HCT116 (cell line): ENCODE results near the gene AKR1B1. TPM values are rescaled to one million over a fixed set of nuclear protein-coding genes. Genes with fewer than 3 reads are reported as not detected.
A peak's percentile ranks its signal among the peaks of the same experiment; 100 is the strongest.

Experiments used
- ATAC-seq: fragments of 200-7000 bp; cut with Tn5 transposase; 2 replicates; pipeline ENCODE4 v1.9.1; 2020; ENCODE audit warnings: mild to moderate bottlenecking, moderate library complexity
- BruUV-seq: library from RNA; stranded (reverse); fragments of 400-500 nt; replicated peaks from 2 replicates; lab custom pipeline; 2021; lab: Mats Ljungman, UMichigan
- CTCF ChIA-PET: fragments of 300-600 bp; sonication (Branson Sonifier 250); formaldehyde crosslinking; loops from one replicate; lab custom pipeline; 2021; ENCODE audit warnings: antibody characterized with exemption; lab: Charles Lee
- POLR2A ChIA-PET: fragments of 300-600, 350-600 bp; sonication (Branson Sonifier 250); formaldehyde crosslinking; loops from one replicate; lab custom pipeline; 2021; ENCODE audit warnings: antibody characterized with exemption; lab: Charles Lee
- RAD21 ChIA-PET, 2 experiments: fragments of 300-600 bp; sonication (Branson Sonifier 250); formaldehyde crosslinking; loops; one replicate each; lab custom pipeline; 2023; ENCODE audit warnings: low total read pairs in 2 of 2; ENCODE audit not compliant: uncharacterized antibody in 2 of 2, unreplicated experiment in 2 of 2, low non-redundant PET in 1 of 2; lab: Charles Lee
- DNase-seq: peaks from one replicate; pipeline ENCODE4 v3.0.0-alpha.2; 2010; ENCODE audit warnings: low read depth, low spot score
- H2AFZ ChIP-seq: fragments of 200-600 bp; shearing (Covaris generic), sonication (generic); 2 replicates; pipeline ENCODE4 v1.6.1; 2017; ENCODE audit warnings: low read depth, mixed run types, mixed read lengths, antibody characterized with exemption, low read length; ENCODE audit not compliant: poor library complexity, severe bottlenecking
- H3K27ac ChIP-seq: 2 replicates; pipeline ENCODE4 v1.5.1; 2012; ENCODE audit warnings: low read depth, low read length
- H3K27me3 ChIP-seq: fragments of 200-600 bp; sonication (generic); 2 replicates; pipeline ENCODE4 v1.6.1; 2016; ENCODE audit warnings: mixed run types, low read length, mixed read lengths; ENCODE audit not compliant: insufficient read depth
- H3K36me3 ChIP-seq, 2 experiments: fragments of 200-500 bp in 1 of 2; fragments of 200-600 bp in 1 of 2; sonication (Bioruptor generic) in 1 of 2; sonication (generic) in 1 of 2; 2 replicates each; pipeline versions ENCODE4 v1.5.1 to v1.6.1; 2014 to 2016; ENCODE audit warnings: low read length in 2 of 2, inconsistent platforms in 1 of 2, mixed read lengths in 1 of 2, mixed run types in 1 of 2; ENCODE audit not compliant: insufficient read depth in 2 of 2, control insufficient read depth in 1 of 2
- H3K4me1 ChIP-seq, 2 experiments: fragments of 200-600 bp in 1 of 2; sonication (generic) in 1 of 2; 2 replicates each; pipeline versions ENCODE4 v1.5.1 to v1.6.1; 2012 to 2017; ENCODE audit warnings: low read length in 2 of 2, inconsistent platforms in 1 of 2, mild to moderate bottlenecking in 1 of 2, mixed read lengths in 1 of 2, mixed run types in 1 of 2, moderate library complexity in 1 of 2; ENCODE audit not compliant: insufficient read depth in 2 of 2, control insufficient read depth in 1 of 2
- H3K4me2 ChIP-seq: fragments of 200-600 bp; sonication (generic); 2 replicates; pipeline ENCODE4 v1.6.1; 2017; ENCODE audit warnings: mixed run types, low read length, mixed read lengths
- H3K4me3 ChIP-seq, 2 experiments: fragments of 200-600 bp in 1 of 2; sonication (generic) in 1 of 2; replicated peaks in 1 of 2; 2 replicates each; pipeline ENCODE4 v1.5.1; 2011 to 2016; ENCODE audit warnings: low read length in 2 of 2, control low read depth in 1 of 2, low read depth in 1 of 2, mild to moderate bottlenecking in 1 of 2, mixed read lengths in 1 of 2, mixed run types in 1 of 2
- H3K79me2 ChIP-seq: fragments of 200-600 bp; sonication (generic); 2 replicates; pipeline ENCODE4 v1.6.1; 2017; ENCODE audit warnings: mild to moderate bottlenecking, mixed run types, low read length, moderate library complexity, mixed read lengths; ENCODE audit not compliant: insufficient read depth
- H3K9ac ChIP-seq: fragments of 200-600 bp; sonication (generic); 2 replicates; pipeline ENCODE4 v1.6.1; 2016; ENCODE audit warnings: low read length, mixed read lengths
- H3K9me2 ChIP-seq: fragments of 200-600 bp; sonication (generic), shearing (Covaris generic); 2 replicates; pipeline ENCODE4 v1.6.1; 2017; ENCODE audit warnings: mixed run types, mild to moderate bottlenecking, moderate library complexity; ENCODE audit not compliant: insufficient read depth
- H3K9me3 ChIP-seq, 2 experiments: fragments of 200-500 bp in 1 of 2; fragments of 200-600 bp in 1 of 2; sonication (Bioruptor generic) in 1 of 2; sonication (generic) in 1 of 2; 2 replicates each; pipeline ENCODE4 v1.6.1; 2014 to 2017; ENCODE audit warnings: low read length in 2 of 2, mixed read lengths in 2 of 2, inconsistent platforms in 1 of 2, low read depth in 1 of 2, mild to moderate bottlenecking in 1 of 2, mixed run types in 1 of 2, moderate library complexity in 1 of 2; ENCODE audit not compliant: control insufficient read depth in 1 of 2, insufficient read depth in 1 of 2
- H4K20me1 ChIP-seq: fragments of 200-600 bp; sonication (generic), shearing (Covaris generic); 2 replicates; pipeline ENCODE4 v1.6.1; 2017; ENCODE audit warnings: mixed run types, mild to moderate bottlenecking, moderate library complexity; ENCODE audit not compliant: insufficient read depth
- CBX3 ChIP-seq: IDR thresholded peaks from 2 replicates; pipeline ENCODE4 v1.6.1; 2012; ENCODE audit warnings: low read depth
- ELF1 ChIP-seq: IDR thresholded peaks from 2 replicates; pipeline ENCODE4 v1.6.1; 2012; ENCODE audit warnings: low read depth, borderline replicate concordance
- EZH2 ChIP-seq: fragments of 200-600 bp; sonication (generic); IDR thresholded peaks from 2 replicates; pipeline ENCODE4 v1.6.1; 2017; ENCODE audit warnings: antibody characterized with exemption, mixed run types
- FOSL1 ChIP-seq: IDR thresholded peaks from 2 replicates; pipeline ENCODE4 v1.6.1; 2012; ENCODE audit warnings: low read depth
- JUND ChIP-seq: IDR thresholded peaks from 2 replicates; pipeline ENCODE4 v1.6.1; 2012
- POLR2A ChIP-seq: IDR thresholded peaks from 2 replicates; pipeline ENCODE4 v1.7.0; 2011; ENCODE audit warnings: borderline replicate concordance; ENCODE audit not compliant: insufficient read depth, insufficient read length; ENCODE audit errors: extremely low read depth
- RAD21 ChIP-seq: IDR thresholded peaks from 2 replicates; pipeline ENCODE4 v1.6.1; 2012; ENCODE audit warnings: low read depth, mild to moderate bottlenecking
- SP1 ChIP-seq: IDR thresholded peaks from 2 replicates; pipeline ENCODE4 v1.6.1; 2012; ENCODE audit warnings: low read depth
- SRF ChIP-seq: IDR thresholded peaks from 2 replicates; pipeline ENCODE4 v1.6.1; 2012; ENCODE audit warnings: low read depth
- TCF7L2 ChIP-seq: IDR thresholded peaks from 2 replicates; pipeline ENCODE4 v1.7.0; 2011; ENCODE audit warnings: borderline replicate concordance, inconsistent platforms; ENCODE audit not compliant: insufficient read depth, insufficient read length; ENCODE audit errors: extremely low read depth
- YY1 ChIP-seq: IDR thresholded peaks from 2 replicates; pipeline ENCODE4 v1.6.1; 2011; ENCODE audit warnings: low read length, low read depth, moderate library complexity, mild to moderate bottlenecking; ENCODE audit not compliant: insufficient replicate concordance; ENCODE audit errors: extremely low read depth
- ZFX ChIP-seq: fragments of 450-650 bp; IDR thresholded peaks from 2 replicates; pipeline ENCODE4 v1.6.1; 2017
- intact Hi-C: fragments of 100-400 bp; cut with micrococcal nuclease; formaldehyde crosslinking; loops from 2 replicates; pipeline ENCODE4 v1.10.0; 2022
- total RNA-seq: library from RNA; stranded (reverse); gene quantifications from one replicate; pipeline ENCODE4 v1.2.1, GENCODE V29; 2021; ENCODE audit not compliant: unreplicated experiment
- TF ChIP-seq, protein P1 (sequence below): IDR thresholded peaks from 2 replicates; pipeline ENCODE4 v1.6.1; 2012
- TF ChIP-seq, protein P2 (sequence below): IDR thresholded peaks from 2 replicates; pipeline ENCODE4 v1.6.1; 2012; ENCODE audit warnings: low read depth
- TF ChIP-seq, protein P3 (sequence below): IDR thresholded peaks from 2 replicates; pipeline ENCODE4 v1.6.1; 2011; ENCODE audit warnings: mild to moderate bottlenecking, low read length, moderate library complexity; ENCODE audit not compliant: insufficient replicate concordance; ENCODE audit errors: extremely low read depth
- TF ChIP-seq, protein P4 (sequence below), 3 experiments: fragments of 200-600 bp in 1 of 3; sonication (generic) in 1 of 3; IDR thresholded peaks in 2 of 3; conservative IDR thresholded peaks in 1 of 3; 2 replicates each; pipeline ENCODE4 v1.5.1; 2012 to 2017; ENCODE audit warnings: low read depth in 2 of 3, low read length in 2 of 3, antibody characterized with exemption in 1 of 3, borderline replicate concordance in 1 of 3, control low read depth in 1 of 3, mild to moderate bottlenecking in 1 of 3, mixed read lengths in 1 of 3, mixed run types in 1 of 3, moderate library complexity in 1 of 3; ENCODE audit not compliant: insufficient read depth in 1 of 3

The AKR1B1 gene
- total RNA-seq, 1 experiment from 2014 or later: 56.8 TPM

DNA sequence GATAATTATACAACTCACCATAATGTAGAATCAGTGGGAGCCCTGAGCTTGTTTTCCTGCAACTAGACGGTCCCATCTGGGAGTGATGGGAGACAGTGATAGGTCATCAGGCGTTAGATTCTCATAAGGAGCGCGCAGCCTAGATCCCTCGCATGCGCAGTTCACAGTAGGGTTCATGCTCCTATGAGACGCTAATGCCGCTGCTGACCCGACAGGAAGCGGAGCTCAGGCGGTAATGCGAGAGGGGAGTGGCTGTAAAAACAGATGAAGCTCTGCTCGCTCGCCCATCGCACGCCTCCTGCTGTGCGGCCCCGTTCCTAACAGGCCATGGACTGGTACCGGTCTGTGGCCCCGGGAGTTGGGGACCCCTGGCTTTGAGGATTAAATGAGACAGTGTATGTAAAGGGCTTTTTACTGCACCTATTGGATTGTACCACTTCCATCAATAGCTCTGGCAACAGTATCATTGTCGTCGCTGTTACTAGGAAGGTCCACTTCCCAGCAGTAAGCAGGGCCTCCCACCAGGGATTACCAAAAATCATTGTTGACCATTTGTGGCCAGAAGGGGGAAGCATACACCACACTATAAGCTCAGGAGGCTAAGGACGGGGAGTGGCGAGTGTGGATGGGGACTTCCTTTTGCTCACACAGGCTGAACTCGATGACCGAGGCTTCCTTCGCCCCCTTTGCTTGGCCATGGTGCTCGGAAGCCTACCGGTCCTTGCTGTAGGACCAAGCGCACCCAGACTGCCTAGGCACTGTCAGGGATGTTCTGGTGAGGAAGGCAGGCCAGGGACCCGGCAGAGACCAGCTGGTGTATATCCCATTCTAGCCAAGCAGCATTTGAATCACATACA is 26.4 kb downstream of the AKR1B1 start (continued):
- TF ChIP-seq YY1 (peak; percentile 19), ZFX (no peak), TCF7L2 (no peak), SP1 (no peak), SRF (no peak)
- TF ChIP-seq, protein P1, sequence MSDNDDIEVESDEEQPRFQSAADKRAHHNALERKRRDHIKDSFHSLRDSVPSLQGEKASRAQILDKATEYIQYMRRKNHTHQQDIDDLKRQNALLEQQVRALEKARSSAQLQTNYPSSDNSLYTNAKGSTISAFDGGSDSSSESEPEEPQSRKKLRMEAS: peak; percentile 59

DNA sequence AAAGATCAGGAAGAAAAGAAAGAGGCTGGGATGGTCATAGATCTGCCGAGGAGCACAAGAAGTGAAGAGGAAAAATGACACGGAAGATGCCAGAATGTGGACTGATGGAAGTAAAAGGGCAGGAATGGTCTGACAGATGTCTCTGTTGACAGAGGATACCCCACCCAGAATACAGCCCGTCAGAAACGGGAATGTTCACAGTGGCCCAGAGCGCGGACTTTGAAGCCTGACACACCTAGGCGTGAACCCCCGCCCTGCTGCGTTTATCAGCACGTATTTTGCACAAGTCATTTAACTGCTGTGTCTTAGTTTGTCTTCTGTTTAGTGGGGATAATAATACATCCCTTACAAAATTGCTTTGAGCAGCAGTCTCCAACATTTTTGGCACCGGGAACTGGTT is 27.1 kb downstream of the AKR1B1 start:
- Histone ChIP-seq H3K79me2 (no peaks in the 10 kb centered on the region), H3K9me3 (no peaks in the 10 kb centered on the region), H3K4me1 (peaks cover 6 to 16% of the 10 kb centered on the region in 2 experiments; a peak in 3 of 4 replicates), H3K27me3 (no peaks in the 10 kb centered on the region), H3K36me3 (no peaks in the 10 kb centered on the region), H4K20me1 (no peaks in the 10 kb centered on the region), H3K27ac (peak overlapping the region; percentile 44; the same call in 1 of the 2 replicates), H2AFZ (peak overlapping the region; percentile 92), H3K9ac (peak overlapping the region; percentile 25; the same call in 1 of the 2 replicates), H3K4me2 (peak overlapping the region; percentile 72), H3K4me3 (peak overlapping the region; percentile 32 to 48), H3K9me2 (no peaks in the 10 kb centered on the region)
- RAD21 ChIA-PET: interaction anchor here (0.6 to 2.3 kb wide), 11 partner anchors 10 to 174 kb away, joined by 3 to 18 read pairs (median 4); no protein-coding TSS in a partner anchor
- CTCF ChIA-PET: interaction anchor here (0.8 to 2.9 kb wide), 20 partner anchors 10 to 202 kb away, joined by 3 to 110 read pairs (median 6); partner anchors contain the start of gene AKR1B15
- BruUV-seq: no TSS peak
- POLR2A ChIA-PET: interaction anchor here (1.0 to 1.6 kb wide), 5 partner anchors 49 to 176 kb away, joined by 4 to 9 read pairs (median 5); no protein-coding TSS in a partner anchor
- ATAC-seq (no peak), DNase-seq (no peak)
- intact Hi-C loops: loop anchor here (1.0 to 10.0 kb wide), 4 partner anchors 81 to 513 kb away; no protein-coding TSS in a partner anchor
- TF ChIP-seq FOSL1 (no peak), POLR2A (no peak), EZH2 (no peak), ELF1 (no peak), RAD21 (no peak), JUND (no peak), CBX3 (no peak)
- TF ChIP-seq, protein P2, sequence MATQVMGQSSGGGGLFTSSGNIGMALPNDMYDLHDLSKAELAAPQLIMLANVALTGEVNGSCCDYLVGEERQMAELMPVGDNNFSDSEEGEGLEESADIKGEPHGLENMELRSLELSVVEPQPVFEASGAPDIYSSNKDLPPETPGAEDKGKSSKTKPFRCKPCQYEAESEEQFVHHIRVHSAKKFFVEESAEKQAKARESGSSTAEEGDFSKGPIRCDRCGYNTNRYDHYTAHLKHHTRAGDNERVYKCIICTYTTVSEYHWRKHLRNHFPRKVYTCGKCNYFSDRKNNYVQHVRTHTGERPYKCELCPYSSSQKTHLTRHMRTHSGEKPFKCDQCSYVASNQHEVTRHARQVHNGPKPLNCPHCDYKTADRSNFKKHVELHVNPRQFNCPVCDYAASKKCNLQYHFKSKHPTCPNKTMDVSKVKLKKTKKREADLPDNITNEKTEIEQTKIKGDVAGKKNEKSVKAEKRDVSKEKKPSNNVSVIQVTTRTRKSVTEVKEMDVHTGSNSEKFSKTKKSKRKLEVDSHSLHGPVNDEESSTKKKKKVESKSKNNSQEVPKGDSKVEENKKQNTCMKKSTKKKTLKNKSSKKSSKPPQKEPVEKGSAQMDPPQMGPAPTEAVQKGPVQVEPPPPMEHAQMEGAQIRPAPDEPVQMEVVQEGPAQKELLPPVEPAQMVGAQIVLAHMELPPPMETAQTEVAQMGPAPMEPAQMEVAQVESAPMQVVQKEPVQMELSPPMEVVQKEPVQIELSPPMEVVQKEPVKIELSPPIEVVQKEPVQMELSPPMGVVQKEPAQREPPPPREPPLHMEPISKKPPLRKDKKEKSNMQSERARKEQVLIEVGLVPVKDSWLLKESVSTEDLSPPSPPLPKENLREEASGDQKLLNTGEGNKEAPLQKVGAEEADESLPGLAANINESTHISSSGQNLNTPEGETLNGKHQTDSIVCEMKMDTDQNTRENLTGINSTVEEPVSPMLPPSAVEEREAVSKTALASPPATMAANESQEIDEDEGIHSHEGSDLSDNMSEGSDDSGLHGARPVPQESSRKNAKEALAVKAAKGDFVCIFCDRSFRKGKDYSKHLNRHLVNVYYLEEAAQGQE: no peak
- TF ChIP-seq, protein P3, sequence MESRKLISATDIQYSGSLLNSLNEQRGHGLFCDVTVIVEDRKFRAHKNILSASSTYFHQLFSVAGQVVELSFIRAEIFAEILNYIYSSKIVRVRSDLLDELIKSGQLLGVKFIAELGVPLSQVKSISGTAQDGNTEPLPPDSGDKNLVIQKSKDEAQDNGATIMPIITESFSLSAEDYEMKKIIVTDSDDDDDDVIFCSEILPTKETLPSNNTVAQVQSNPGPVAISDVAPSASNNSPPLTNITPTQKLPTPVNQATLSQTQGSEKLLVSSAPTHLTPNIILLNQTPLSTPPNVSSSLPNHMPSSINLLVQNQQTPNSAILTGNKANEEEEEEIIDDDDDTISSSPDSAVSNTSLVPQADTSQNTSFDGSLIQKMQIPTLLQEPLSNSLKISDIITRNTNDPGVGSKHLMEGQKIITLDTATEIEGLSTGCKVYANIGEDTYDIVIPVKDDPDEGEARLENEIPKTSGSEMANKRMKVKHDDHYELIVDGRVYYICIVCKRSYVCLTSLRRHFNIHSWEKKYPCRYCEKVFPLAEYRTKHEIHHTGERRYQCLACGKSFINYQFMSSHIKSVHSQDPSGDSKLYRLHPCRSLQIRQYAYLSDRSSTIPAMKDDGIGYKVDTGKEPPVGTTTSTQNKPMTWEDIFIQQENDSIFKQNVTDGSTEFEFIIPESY: no peak
- TF ChIP-seq, protein P4, sequence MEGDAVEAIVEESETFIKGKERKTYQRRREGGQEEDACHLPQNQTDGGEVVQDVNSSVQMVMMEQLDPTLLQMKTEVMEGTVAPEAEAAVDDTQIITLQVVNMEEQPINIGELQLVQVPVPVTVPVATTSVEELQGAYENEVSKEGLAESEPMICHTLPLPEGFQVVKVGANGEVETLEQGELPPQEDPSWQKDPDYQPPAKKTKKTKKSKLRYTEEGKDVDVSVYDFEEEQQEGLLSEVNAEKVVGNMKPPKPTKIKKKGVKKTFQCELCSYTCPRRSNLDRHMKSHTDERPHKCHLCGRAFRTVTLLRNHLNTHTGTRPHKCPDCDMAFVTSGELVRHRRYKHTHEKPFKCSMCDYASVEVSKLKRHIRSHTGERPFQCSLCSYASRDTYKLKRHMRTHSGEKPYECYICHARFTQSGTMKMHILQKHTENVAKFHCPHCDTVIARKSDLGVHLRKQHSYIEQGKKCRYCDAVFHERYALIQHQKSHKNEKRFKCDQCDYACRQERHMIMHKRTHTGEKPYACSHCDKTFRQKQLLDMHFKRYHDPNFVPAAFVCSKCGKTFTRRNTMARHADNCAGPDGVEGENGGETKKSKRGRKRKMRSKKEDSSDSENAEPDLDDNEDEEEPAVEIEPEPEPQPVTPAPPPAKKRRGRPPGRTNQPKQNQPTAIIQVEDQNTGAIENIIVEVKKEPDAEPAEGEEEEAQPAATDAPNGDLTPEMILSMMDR (IDR thresholded peaks at IDR 0.05 in 2 of 3, conservative IDR thresholded peaks at IDR 0.05 in 1 of 3; ENCODE audit: borderline replicate concordance in 1 of 3, insufficient read depth in 1 of 3, low read depth in 2 of 3, low read length in 2 of 3): no peak
